Epithelial cell of esophagus (primary cell): Measurements from ENCODE around the gene GPR39.

Experiments
- DNase-seq: peaks from one replicate; pipeline ENCODE4 v3.0.0; 2010; ENCODE audit warnings: low read depth
- H3K4me3 ChIP-seq: 2 replicates; pipeline ENCODE4 v1.5.1; 2011; ENCODE audit warnings: mild to moderate bottlenecking, low read length, control low read depth
- TF ChIP-seq, protein P1 (sequence below): IDR thresholded peaks from 2 replicates; pipeline ENCODE4 v1.5.1; 2011; ENCODE audit warnings: low read depth, mild to moderate bottlenecking, low read length, control low read depth, inconsistent platforms; ENCODE audit not compliant: insufficient read depth; ENCODE audit errors: missing control alignments

Gene GPR39

DNA sequence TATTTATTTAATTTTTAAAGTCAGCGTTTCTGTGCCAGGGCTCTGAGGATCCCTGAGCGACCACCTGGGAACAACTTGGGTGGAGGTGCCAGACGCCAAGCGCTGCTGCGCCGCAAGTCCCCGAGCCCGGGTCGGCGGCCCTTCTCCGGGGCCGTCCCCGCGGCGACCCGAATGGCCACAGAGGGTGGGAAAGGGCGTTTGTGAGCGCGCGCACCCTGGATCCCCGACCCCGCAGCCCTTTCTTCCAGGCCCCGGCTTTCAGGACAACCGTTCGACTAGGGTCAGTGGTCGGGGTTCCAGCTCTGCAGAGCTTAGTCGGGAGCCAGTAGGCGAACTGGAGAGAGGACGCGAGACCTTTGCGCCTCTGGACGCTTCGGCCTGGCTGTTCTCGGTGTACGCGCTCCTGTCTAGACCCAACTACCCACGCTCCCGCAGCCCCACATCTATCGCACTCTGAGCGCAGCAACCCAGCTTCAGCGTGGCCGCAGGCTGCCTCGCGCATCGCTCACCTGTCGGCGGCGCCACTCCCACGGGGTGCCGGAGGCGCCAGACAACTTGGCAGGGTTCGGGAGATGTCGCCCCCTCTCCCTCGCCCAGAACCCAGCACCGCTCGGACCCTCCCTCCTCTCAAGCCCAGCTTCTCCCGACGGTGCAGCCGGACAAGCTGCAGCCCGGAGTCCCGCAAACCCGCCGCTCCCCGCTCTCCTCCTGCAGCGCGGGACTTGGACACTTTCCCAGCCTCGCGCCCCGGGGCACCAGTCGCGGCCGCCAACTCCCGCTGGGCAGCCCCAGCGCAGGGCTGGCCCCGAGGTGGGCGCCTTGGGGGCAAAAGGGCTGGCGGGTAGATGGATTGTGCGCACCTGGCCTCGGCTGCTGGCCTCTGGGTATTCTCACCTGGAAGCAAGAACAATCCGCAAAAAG is 252.6 kb downstream of the GPR39 start:
- H3K4me3 ChIP-seq: no peak overlapping the region
- DNase-seq: no peak
- TF ChIP-seq, protein P1, sequence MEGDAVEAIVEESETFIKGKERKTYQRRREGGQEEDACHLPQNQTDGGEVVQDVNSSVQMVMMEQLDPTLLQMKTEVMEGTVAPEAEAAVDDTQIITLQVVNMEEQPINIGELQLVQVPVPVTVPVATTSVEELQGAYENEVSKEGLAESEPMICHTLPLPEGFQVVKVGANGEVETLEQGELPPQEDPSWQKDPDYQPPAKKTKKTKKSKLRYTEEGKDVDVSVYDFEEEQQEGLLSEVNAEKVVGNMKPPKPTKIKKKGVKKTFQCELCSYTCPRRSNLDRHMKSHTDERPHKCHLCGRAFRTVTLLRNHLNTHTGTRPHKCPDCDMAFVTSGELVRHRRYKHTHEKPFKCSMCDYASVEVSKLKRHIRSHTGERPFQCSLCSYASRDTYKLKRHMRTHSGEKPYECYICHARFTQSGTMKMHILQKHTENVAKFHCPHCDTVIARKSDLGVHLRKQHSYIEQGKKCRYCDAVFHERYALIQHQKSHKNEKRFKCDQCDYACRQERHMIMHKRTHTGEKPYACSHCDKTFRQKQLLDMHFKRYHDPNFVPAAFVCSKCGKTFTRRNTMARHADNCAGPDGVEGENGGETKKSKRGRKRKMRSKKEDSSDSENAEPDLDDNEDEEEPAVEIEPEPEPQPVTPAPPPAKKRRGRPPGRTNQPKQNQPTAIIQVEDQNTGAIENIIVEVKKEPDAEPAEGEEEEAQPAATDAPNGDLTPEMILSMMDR: no peak

DNA sequence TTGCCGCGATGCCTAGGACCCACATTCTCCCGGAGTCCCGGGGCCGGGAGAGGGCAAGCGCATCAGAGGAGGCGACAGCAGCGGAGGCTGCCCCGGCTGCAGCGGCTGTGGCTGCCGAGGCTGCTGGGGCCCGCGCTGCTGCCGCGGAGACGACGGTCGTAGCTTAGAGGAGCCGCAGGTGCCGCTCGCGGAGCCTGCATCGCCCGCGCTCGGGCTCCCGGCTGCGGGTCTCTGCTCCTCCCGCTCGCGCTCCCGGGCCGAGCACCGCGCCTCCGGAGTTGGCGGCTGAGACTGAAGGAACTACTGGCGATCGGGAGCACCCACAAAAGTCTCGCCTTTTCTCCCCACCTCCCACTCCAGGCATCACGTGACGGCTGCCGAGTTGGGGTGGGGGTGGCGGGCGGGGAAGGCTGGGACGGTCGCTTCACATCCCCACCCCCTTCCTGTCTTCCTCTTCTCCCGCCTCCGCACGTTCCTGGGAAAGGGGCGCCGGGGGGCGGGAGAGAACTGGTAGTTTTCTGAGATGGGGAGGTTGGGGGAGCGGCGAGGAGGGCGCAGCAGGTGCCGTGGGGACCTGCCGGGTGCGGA is 253.4 kb downstream of the GPR39 start, which contains the start of gene LYPD1:
LYPD1 (minus strand) TSS at position 298 of the 588 bp plus-strand sequence; CDS start at position 25, 273 bp downstream.
- DNase-seq: peak; percentile 25
- peak within 1 kb of the TSS; percentile 22 for H3K4me3 ChIP-seq
- TF ChIP-seq, protein P1: no peak

DNA sequence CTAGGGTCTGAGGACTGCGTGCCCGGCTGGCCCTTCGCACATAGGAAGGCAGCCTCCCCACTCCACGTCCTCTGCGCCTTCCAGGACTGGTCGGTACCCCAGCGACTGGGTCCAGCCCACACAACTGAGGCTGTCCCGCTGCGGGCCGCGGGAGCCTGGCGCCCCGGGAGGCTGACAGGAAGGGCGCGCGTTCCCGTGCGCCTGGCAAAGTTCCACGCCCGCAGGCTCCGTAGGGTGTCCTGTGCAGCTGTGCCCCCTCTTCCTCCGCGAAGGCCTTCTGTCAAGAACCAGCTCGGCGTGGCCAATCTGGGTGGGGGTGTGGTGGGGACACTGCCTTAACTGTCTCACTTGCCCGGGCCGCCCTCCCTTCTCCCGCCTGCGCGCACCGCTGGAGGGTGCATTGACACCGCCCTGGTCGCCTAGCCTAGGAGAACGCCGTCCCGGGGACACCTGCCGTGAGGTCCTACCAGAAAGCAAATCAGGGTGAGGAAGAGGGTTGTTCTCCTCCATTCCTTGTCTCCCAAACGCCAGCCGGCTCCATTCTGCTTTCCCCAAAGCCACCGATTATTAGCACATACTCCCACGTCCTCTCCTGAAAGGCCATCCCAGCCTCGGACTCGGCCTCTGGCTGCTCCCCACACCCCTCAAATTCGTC is 254.0 kb downstream of the GPR39 start:
- peak; percentile 15 for DNase-seq
- H3K4me3 ChIP-seq: peak overlapping the region; percentile 22

DNA sequence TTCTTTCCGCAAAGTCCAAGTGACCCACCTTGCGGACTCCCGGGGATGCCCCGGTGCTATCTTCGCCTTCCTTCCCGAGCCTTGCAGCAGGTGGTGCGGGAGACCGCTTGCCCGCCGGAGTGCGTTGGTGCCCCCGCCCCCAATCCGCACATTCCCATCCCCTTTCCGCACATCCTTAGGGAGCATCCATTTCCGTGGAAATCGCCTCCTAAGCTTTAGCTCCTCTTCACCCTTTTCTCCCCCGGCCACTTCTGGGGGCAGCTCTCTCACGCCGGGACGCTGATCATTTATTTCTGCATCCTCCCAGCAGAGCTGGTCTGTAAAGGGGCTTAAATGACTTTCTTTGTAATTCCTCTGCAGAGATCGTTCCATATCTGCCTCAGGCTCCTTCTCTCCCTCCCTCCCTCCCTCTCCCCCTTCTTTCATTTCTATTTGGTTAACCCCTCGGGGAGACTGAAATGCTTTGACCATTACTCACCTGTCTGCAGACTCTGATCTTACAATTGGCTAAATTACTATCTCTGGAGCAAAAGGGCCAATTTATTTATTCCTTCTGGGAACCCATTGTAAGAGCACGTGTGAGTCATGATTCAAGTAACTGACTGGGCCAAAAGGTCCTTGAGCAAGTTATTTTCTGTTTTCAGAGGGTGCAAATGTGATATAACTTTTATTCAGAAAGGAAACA is 254.7 kb downstream of the GPR39 start:
- no peak overlapping the region for H3K4me3 ChIP-seq
- peak; percentile 65 for DNase-seq
- TF ChIP-seq, protein P1: no peak

More for the DNA sequence above, 254.0 kb downstream of the GPR39 start:
- TF ChIP-seq, protein P1: no peak

DNA sequence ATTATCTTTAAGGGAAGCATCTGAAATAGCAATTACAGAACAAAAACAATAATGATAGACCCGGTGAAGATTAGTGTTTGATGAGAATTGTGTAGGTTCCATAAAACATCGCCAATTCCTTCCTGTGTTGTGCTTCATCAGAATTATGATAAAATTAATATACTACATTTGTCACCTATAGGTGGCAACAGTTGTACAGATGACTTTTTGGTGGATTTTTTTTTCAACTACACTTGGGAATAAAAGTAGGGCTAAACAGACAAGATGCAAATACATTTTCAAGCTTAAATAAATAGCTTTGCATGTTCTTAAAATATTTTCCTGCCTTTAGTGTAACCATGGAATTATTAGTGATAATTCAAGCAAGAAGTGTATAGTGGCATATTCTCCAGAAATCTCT is 260.4 kb downstream of the GPR39 start:
- TF ChIP-seq, protein P1: no peak
- DNase-seq: no peak

DNA sequence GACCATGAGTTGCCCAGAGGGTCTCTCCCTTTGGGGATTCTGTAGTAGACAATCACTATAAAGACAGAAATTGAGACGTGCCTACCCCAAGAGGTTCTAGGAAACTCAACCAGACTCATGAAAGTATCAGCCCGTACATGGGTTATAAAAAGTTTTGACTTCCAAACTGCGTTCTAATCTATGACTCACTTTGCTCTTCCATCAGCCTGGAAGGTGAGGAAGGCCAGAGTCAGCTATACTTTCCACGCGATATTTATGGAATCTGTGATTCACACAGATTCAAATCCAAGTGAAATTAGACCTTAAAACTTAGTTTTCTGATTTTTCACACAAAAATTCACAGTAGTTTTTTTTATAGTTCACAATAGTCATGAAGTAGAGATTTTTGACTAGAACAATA is 261.1 kb downstream of the GPR39 start:
- DNase-seq: peak; percentile 43
- no peak overlapping the region for H3K4me3 ChIP-seq
- TF ChIP-seq, protein P1: no peak

More for the DNA sequence above, 260.4 kb downstream of the GPR39 start:
- H3K4me3 ChIP-seq: no peak overlapping the region
